Measurements from ENCODE around the gene NAA35.

The NAA35 gene

DNA sequence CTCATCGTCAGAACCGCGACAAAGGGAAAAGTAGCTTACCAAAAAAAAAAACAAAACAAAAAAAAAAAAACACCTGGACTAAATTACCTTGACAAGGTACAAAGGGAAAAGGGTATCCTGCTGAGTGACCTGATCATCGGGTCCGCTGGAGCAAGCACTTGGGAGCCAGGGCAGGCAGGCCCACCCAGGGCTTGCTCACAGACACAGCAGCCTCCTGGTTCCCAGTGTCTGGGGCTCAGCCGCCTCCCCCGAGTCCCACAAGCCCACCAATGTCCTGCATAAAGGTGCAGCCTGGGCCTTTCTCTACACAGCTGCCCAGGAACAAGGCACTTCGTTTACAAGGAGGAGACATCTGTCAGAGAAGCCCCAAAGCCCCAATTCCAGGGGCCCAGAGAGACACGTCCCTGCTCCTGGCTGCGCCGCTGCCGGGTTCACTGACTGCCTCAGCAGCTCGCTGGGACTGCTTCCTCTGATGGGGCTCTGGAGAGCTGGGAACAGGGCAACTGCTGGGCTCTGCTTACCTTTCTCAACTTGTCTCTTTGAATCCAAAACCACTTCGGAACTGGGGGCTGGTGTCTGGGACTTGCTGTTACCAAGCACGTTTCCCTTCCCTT, 95.0 kb downstream of the NAA35 start:
- no peak overlapping the region for H3K27ac ChIP-seq
- TF ChIP-seq, protein P1, sequence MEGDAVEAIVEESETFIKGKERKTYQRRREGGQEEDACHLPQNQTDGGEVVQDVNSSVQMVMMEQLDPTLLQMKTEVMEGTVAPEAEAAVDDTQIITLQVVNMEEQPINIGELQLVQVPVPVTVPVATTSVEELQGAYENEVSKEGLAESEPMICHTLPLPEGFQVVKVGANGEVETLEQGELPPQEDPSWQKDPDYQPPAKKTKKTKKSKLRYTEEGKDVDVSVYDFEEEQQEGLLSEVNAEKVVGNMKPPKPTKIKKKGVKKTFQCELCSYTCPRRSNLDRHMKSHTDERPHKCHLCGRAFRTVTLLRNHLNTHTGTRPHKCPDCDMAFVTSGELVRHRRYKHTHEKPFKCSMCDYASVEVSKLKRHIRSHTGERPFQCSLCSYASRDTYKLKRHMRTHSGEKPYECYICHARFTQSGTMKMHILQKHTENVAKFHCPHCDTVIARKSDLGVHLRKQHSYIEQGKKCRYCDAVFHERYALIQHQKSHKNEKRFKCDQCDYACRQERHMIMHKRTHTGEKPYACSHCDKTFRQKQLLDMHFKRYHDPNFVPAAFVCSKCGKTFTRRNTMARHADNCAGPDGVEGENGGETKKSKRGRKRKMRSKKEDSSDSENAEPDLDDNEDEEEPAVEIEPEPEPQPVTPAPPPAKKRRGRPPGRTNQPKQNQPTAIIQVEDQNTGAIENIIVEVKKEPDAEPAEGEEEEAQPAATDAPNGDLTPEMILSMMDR (conservative IDR thresholded peaks at IDR 0.05), result no peak
- no peak for TF ChIP-seq ZFX (IDR thresholded peaks at IDR 0.05)

- no peak for TF ChIP-seq ZFX (IDR thresholded peaks at IDR 0.05)
- TF ChIP-seq, protein P1 (conservative IDR thresholded peaks at IDR 0.05), result no peak
- no peak overlapping the region for H3K27ac ChIP-seq
These were observed 95.6 kb downstream of the NAA35 start for GRCh38 chr9:86036555-86036954.

GRCh38 chr9:86039991-86040860, 99.3 kb downstream of the NAA35 start:
- TF ChIP-seq, protein P1 (conservative IDR thresholded peaks at IDR 0.05), result no peak
- no peak for TF ChIP-seq ZFX (IDR thresholded peaks at IDR 0.05)
- H3K27ac ChIP-seq, result no peak overlapping the region

DNA sequence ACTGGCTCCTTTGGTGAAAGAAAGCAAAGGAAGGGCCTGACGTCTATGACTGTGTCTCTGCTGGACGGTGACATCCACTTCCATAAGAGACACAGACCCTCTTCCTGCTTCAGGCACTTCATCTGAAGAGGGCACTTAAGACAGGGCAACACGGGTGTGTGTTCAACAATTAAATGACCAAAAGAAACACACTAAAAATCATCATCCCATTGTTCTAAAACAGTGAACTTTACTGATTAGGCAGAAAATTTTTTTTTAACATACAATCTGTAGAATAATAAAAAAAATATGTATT, 99.9 kb downstream of the NAA35 start:
- no peak overlapping the region for H3K27ac ChIP-seq
- no peak for TF ChIP-seq ZFX (IDR thresholded peaks at IDR 0.05)
- TF ChIP-seq, protein P1 (conservative IDR thresholded peaks at IDR 0.05), result no peak

DNA sequence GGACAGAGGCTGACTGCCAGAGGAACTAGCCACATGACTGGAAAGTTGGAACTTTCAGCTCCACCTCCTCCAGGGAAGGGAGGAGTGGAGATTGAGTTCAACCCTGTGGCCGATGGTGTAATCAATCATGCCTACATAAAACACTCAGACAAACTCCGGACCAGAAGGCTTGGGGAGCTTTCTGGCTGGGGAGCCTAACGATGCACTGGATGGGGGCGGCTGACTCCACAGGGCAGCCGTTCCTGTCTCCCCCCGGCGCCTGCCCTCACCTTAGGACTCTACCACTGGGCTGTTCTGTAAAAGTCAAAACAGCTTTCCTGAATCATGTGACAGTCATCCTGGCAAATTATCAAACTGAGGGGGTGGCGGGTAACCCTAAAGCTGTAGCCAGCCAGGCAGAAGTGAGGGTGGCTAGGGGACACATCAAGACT, 100.4 kb downstream of the NAA35 start:
- TF ChIP-seq, protein P1 (conservative IDR thresholded peaks at IDR 0.05), result no peak
- TF ChIP-seq ZFX (IDR thresholded peaks at IDR 0.05), result no peak
- H3K27ac ChIP-seq, result no peak overlapping the region

GRCh38 chr9:86042199-86042978, 101.4 kb downstream of the NAA35 start:
- H3K27ac ChIP-seq, result no peak overlapping the region
- TF ChIP-seq, protein P1 (conservative IDR thresholded peaks at IDR 0.05), result no peak
- TF ChIP-seq ZFX (IDR thresholded peaks at IDR 0.05), result no peak

DNA sequence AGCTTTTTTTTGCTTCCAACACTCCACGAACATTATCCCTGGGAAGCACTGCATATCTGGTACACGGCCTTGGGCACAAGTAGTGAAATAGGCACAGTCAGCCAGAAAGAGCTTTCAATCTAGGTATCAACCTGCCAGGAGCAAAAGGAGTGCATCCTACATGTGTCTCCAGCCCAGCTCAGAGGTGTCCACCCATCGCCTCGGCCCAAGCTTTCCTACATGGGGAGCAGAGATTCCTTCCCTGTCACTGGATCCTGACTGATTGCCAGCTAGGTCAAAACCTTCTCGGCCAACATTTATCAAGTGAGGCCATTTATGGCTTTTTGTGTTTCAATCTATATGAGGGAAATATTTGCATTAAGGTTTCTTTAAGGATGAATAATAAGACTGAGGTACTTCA, 102.6 kb downstream of the NAA35 start:
- H3K27ac ChIP-seq, result no peak overlapping the region
- no peak for TF ChIP-seq ZFX (IDR thresholded peaks at IDR 0.05)
- TF ChIP-seq, protein P1 (conservative IDR thresholded peaks at IDR 0.05), result no peak
